Dermis microvascular lymphatic vessel endothelial cell (primary cell): ENCODE results near the gene CCDC92. TPM values are rescaled to one million over a fixed set of nuclear protein-coding genes. Genes with fewer than 3 reads are reported as not detected.
A peak's percentile ranks its signal among the peaks of the same experiment; 100 is the strongest.
"Not testable (repeated sequence)": the region's sequence is repeated elsewhere in the genome, so short reads cannot be mapped to it uniquely, and the experiment has no call there.

ENCODE experiments used
- DNase-seq, 2 donors: peaks; one replicate each; pipeline versions ENCODE4 v3.0.0 to v3.0.0-alpha.2; 2010; ENCODE audit warnings: low read depth in 2 of 2
- total RNA-seq: library from RNA; depleted of rRNA; stranded (reverse); fragments of >200 nt; gene quantifications from 2 replicates; pipeline ENCODE4 v1.2.1, GENCODE V29; 2014

Gene CCDC92
- total RNA-seq, 1 donor from 2014 or later: 4.1 TPM

DNA sequence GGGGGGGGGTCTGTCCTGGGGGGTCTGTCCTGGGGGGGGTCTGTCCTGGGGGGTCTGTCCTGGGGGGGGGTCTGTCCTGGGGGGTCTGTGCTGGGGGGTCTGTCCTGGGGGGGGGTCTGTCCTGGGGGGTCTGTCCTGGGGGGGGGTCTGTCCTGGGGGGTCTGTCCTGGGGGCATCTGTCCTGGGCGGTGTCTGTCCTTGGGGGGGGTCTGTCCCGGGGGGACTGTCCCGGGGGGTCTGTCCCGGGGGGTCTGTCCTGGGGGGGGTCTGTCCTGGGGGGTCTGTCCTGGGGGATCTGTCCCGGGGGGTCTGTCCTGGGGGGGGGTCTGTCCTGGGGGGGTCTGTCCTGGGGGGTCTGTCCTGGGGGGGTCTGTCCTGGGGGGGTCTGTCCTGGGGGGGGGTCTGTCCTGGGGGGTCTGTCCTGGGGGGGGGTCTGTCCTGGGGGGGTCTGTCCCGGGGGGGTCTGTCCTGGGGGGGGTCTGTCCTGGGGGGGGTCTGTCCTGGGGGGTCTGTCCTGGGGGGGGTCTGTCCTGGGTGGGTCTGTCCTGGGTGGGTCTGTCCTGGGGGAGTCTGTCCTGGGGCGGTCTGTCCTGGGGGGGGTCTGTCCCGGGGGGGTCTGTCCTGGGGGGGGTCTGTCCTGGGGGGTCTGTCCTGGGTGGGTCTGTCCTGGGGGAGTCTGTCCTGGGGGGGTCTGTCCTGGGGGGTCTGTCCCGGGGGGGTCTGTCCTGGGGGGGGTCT lies 60.8 kb downstream of the CCDC92 start:
- not testable (repeated sequence) for DNase-seq

DNA sequence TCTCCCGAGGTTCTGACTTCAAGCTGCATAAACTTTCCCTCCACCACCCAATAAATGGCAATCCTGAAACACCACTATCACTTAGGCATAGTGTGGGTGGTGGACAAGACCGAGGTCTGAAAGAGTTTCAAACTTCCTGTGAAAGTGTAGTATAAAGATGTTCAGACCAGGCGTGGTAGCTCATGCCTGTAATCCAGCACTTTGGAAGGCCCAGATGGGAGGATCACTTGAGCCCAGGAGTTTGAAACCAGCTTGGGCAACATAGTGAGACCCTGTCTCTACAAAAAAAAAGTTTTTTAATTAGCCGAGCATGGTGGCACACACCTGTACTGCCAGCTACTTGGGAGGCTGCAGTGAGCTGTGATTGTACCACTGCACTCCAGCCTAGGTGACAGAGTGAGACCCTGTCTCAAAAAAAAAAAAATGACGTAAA lies 61.9 kb downstream of the CCDC92 start:
- DNase-seq: no peak

DNA sequence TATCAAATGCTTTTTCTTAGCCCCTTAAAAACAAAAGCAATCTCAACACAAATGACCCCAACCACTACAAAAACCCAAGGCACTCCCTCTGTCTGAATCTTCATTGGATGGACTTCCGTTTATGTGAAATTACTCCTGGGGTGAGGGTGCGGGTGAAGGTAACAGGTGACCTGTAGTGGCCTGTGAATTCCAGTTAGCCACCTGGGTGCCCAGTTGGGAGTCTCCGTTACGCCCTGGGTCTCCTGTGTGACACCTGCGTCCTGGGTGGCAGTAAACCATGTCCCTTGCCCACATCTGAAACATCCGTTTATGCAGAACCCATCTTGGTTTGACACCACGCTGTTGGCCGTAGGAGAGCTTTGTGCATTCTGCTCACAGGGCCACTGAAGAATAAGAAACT lies 62.6 kb downstream of the CCDC92 start:
- no peak for DNase-seq

DNA sequence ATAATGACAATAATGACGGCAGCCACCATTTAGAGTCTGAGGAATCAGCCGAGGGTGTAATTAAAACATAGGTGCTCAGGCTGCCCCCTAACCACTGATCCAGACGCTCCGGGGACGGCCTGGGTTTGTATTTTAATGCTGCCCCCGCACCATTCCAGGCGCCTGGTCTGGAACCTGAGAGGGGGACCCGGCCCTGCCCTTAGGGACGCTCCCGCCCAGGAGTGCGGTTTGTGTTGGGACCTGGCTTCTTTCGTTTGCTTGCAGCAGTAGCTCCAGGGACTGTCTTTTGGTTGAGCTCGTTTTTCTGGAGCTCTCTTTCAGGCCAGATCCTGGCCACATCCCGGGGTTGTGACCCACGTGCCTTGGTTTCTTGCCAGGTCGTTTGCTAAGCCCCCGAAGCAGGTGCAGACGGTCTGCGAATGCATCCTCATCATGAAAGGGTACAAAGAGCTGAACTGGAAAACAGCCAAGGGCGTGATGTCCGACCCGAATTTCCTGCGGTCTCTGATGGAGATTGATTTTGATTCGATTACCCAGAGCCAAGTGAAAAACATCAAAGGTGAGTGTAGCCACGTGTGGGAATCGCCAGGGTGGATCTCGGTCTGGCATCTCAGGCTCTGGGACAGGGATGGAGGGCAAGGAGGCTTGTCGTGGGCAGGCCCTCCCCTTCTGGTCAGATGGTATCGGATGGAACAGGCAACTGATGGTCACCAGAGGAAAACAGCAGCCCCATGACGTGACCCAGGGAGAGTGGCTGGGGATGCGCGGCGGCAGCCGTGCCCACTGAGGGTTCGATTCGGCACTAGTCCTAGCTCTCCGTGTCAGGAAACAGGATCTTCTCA lies 63.5 kb downstream of the CCDC92 start:
- no peak for DNase-seq

DNA sequence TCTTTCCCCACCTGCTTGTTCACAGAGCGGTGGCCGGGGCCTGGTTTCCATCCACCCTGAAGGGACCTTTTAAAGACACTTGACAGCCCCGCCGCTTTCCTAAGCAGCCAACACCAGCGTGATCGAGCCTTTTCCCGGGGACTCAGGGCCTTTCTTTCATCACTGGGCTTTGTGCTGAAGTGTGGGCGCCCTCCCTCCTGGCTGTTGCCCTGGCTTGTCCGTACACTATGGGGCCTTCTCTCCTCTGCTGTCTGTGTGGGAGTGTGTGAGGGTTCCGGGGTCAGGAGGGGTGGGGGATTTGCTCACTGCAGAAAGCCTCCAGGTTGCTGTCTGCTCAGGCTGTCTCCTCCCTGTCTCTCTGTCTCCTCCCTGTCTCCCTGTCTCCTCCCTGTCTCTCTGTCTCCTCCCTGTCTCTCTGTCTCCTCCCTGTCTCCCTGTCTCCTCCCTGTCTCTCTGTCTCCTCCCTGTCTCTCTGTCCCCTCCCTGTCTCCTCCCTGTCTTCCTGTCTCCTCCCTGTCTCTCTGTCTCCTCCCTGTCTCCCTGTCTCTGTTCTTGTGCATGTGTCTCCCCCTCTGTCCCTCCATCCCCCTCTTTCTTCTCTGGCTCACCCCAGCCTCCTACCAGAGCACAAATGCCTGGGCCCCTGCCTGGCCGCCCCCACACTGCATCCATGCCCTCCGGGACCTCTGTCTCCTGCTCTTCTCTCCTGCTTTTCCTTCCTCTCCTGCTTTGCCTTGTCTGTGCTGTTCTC lies 64.7 kb downstream of the CCDC92 start:
- DNase-seq: no peak

DNA sequence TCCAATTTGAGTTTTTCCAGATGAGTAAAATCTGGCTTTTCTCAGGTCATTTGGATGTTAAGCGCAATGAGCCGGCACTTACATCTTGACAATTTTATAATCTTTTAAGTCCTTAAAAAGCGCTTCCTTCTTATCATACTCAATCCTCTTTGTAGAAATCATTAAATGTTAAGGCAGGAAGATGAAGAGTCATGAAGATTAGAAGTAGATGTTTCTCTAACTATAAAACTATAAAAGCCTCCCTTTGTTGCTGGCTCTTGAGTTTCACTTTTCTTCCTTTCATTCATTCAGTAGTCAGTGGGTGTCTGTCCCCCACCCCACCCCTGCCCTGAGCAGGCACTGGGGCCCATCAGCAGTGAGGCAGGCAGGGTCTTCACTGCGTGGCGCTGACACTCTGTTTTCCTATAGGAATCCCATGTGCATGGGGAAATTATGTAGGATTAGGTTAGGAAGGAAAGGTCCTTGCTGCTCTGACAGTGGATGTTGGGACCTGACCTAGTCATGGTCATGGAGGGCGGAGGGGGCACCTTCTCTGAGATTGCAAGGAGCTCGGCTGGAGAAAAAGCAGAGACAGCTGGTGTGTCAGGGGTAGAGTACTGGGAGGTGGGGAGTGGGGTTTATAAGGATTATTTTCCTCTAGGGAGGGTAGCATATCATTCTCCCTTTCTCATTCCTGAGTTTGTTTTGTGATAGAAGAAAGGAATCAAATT lies 65.8 kb downstream of the CCDC92 start:
- no peak for DNase-seq

DNA sequence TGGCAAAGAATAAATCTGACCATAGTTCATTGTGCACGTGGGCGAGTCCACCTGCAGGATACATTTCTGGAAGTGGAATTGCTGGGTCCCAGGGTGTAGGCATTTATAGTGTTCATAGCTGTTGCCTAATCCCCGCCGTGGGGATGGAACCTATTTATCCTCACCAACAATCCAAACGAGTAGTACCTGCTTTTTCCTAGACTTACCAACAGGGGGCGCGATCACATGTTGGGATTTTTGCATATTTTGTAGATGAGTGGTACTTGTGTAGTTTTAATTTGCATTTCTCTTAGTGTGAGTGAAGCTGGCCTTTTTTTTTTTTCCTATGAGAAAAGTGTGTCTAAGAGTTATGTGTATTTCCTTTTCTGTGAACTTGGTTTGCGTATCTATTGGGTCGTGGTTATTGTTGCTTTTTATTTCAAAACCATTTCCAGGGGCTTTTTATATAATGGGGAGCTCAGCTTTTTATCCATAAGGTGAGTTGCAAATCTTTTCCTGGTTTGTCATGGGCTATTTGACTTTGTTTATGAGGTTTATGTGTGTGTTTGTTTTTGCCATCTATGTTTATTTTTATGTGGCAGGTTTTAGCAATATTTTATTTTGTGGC lies 67.2 kb downstream of the CCDC92 start:
- peak; percentile 56 to 72 for DNase-seq

DNA sequence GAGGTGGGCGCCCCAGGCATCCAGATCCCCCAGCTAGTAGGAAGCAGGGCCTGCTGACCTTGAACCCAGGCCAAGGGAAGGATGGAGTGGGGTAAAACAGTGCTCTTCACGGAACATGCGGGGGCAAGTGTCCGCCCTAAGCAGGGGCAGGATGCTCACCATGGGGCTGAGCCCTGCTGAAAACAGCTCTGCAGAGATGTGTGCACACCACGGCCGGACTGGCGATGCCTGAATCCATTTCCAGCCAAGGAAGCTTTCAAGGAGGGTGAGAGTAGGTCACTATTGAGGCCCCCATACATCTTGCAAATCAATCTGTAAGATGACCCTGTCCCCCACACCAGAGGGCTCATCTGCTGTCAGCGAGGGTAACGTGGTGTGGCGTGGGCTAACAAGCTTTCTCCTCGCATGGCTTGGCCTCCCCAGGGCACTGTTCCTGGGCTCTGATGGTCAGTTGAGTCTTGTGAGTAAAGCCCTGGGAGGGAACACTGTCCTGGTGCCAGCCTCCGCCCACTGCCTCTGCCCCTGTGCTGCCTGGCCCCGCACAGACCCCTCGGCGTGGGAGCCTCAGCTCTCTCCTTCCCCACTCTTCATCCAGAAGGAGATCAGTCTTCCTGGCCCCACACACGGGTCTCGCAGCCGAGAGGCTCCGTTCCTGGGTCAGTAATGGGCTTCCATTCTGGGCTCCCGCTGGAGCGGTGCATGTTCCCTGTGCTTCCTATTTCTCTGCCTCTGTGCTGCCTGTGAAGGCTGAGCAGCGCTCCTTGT lies 69.1 kb downstream of the CCDC92 start:
- no peak for DNase-seq

DNA sequence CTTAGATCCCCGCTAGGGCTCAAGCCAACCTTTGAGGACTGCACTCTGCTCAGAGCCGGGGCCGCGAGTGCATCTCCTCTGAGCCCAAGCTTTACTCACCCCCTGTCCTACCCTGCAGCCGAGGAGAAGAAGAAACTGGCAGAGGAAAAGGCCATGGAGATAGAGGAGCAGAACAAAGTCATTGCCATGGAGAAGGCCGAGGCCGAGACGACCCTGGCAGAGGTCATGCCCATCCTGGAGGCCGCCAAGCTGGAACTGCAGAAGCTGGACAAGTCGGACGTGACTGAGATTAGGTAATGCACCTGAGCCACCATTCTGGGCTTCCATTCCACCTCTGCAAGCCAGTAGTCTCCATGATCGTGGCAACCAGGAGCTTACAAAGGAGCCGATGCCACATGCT lies 69.8 kb downstream of the CCDC92 start:
- no peak for DNase-seq

DNA sequence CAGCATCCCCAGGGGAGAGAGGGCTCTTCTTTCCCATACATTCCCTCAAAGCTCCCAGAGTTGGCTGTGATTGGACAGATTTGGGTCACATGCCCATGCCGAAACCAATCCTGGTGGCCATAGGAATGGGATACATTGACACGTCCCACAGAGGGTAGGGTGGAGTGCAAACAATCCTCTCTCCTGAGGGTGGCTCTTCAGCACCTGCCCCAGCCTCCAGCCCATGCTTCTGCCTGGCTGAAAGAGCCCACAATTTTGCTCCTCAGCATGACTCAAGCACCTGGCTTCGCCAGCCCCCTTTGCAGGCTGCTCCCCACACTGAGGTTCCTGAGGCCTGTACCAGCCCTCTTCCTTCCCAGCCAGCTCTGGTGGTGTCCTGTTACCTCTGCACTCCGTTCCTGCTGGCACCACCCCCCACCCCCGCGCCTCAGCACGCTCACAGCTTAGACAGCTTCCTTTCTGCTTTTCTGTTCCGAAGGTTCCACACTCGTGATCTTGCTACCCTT lies 71.7 kb downstream of the CCDC92 start:
- no peak for DNase-seq

DNA sequence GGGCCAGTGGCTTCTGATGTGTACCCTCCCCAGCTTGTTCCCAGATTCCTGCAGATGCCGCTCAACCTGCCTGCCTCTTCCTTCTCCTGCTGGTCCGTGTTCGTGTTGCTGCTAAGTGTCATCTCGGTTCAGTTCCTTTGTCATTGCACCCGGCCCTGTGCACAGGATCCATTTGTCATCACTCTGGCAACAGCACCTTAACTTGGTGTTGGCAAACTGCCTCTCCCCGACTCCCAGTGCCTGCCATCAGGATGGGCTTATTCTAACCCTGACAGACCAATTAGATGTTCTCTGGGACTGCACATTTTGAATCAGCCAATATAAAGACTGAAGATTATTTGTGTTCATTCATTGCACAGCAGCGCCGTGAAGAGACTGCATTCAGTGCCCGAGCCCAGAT lies 73.3 kb downstream of the CCDC92 start:
- no peak for DNase-seq

DNA sequence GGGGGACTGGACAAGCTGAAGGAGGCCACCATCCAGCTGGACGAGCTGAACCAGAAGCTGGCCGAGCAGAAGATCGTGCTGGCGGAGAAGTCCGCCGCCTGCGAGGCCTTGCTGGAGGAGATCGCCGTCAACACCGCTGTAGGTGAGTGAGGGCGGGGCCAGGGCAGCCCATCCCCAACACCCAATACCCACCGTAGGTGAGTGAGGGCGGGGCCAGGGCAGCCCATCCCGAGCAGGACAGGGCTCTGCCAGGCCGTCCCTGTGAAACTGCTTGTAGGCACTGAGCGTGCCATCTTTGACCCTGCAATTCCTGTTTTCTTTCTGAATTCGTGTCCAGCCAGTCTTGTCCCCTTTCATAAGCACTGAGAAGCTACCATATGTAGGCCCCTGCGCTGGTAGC lies 74.0 kb downstream of the CCDC92 start:
- no peak for DNase-seq

DNA sequence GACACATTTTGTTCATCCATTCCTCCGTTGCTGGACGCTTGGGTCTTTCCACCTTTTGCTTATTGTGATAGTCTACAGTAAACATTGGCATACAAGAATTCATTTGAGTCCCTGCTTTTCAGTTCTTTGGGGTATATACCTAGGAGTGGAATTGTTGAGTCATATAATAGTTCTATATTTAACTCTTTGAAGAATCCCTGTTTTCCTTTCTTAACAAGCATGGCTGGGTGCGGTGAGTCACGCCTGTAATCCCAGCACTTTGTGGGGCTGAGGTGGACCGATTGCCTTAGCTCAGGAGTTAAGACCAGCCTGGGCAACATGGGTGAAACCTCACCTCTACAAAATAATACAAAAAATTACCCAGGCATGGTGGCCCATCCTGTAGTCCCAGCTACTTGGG lies 75.4 kb downstream of the CCDC92 start:
- DNase-seq: no peak

DNA sequence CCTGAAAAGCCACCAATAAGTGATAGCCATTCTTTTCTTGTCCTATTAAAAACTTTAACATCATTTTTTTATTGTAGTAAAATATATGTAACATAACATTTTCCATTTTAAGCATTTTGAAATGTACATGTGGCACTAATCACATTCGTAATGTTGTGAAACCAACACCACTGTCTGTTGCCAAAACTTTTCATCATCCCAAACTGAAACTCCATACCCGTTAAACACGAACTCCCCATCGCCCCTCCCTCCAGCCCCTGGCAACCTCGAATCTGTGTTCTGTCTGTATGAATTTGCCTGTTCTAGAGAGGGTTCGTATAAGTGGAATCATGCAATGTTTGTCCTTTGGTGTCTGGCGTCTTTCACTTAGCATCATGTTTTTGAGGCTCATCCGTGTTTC lies 75.9 kb downstream of the CCDC92 start:
- no peak for DNase-seq

DNA sequence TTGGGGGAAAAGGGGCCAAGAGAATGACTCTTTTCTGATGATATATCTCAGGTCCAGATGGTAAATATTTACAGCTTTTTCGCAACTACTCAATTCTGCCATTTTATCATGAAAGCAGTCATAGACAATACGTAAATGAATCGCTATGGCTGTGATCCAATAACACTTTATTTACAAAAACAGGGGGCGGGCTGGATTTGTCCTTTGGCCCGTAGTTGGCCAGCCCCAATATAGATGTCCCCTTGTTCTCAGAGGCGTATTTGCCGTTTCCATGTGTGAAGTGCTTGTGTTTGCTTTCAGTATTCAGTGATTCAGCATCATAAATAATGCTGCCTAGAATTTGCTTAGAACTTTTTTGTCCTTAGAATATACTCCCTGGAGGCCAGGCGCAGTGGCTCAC lies 77.2 kb downstream of the CCDC92 start:
- no peak for DNase-seq

DNA sequence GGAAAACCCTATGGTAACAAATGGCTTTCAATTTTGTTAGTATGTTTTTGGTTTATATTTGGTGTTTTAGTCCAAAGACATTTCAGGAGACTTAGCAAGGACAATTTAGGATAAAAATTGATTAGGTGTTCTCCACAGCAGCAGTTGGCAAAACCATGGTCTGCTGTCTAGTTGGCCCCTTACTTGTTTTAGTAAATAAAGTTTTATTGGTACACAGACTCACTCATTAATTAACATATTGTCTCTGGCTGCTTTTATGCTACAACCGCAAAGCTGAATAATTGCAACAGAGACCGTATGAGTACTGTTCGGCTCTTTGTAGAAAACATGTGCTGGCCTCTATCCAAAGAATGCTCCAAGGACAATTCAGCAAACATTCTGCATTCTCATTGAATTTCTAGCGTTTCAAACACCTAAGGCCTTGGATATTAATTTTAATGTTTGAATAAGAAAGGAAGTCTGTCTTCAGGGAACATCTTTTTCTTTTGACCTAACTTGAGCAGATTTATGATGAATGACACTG lies 77.7 kb downstream of the CCDC92 start:
- DNase-seq: no peak

DNA sequence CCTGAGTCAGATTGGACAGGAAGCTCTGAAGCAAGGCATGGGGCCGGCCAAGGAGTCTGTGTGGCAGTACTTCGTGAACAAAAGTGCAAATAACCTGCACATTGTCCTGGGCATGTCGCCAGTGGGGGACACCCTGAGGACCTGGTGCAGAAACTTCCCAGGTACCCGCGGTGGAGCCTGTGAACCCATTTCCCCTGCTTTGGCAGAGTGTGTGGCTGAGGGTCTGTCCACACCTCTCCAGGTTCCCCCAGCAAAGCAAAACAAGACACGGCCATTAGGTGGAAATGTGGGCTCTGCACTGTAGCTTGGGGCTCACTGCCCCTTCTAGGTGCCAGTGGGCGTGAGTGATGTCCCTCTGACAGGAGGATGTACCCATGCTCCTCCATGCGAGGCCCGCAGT lies 79.4 kb downstream of the CCDC92 start:
- DNase-seq: no peak

DNA sequence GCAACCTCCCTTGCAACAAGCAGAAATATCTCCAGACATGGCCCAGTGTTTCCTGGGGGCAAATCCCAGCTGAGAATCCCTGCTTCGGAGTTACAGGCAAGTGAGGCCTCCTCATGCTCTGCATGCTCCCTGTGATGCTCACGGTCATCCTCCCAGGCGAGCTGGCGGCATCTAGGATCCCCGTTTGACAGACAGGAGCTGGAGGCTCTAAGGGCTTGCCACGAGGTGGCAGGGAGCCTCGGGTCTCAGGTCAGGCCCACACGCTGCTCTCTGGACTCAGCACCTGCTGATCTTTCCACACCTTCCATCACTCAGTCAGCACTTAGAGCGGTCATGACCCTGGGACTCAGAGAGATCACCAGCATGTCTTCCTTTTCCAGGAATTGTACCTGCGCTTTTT lies 79.8 kb downstream of the CCDC92 start:
- DNase-seq: no peak

DNA sequence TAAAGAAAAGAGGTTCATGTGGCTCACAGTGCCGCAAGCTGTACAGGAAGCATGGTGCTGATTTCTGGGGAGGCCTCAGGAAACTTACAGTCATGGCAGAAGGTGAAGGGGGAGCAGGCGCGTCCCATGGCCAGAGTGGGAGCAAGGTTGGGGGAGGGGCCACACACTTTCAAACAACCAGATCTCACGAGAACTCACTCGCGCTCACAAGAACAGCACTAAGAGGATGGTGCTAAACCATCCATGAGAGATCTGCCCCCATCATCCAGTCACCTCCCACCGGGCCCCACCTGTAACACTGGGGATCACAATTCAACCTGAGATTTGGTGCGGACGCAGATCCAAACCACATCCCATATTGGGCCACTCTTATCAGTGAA lies 80.5 kb downstream of the CCDC92 start:
- DNase-seq: no peak
